Lung (tissue), 12 donors: ENCODE results near the gene CTCFL. TPM values are rescaled to one million over a fixed set of nuclear protein-coding genes. Genes with fewer than 3 reads are reported as not detected.

Experiments used
- ATAC-seq: fragments of 200-7000 bp; cut with Tn5 transposase; one replicate; pipeline ENCODE4 v1.9.1; 2020; ENCODE audit warnings: moderate number of reproducible peaks; ENCODE audit not compliant: insufficient read depth, low FRiP score
- DNase-seq, 3 donors: peaks; one replicate each; pipeline ENCODE4 v3.0.0-alpha.2; 2013 to 2017
- H3K27ac ChIP-seq, 2 donors: one replicate each; pipeline ENCODE4 v1.5.1; 2013; ENCODE audit warnings: mild to moderate bottlenecking in 2 of 2, moderate library complexity in 2 of 2, control low read depth in 1 of 2, inconsistent platforms in 1 of 2, low read depth in 1 of 2, low read length in 1 of 2
- H3K27me3 ChIP-seq, 3 donors: one replicate each; pipeline ENCODE4 v1.5.1; 2013; ENCODE audit warnings: low read length in 2 of 3; ENCODE audit not compliant: control insufficient read depth in 3 of 3, insufficient read depth in 3 of 3
- H3K36me3 ChIP-seq, 4 donors: one replicate each; pipeline ENCODE4 v1.5.1; 2013; ENCODE audit warnings: low read length in 4 of 4, mild to moderate bottlenecking in 1 of 4, moderate library complexity in 1 of 4; ENCODE audit not compliant: control insufficient read depth in 4 of 4, insufficient read depth in 4 of 4
- H3K4me1 ChIP-seq, 5 donors: one replicate each; pipeline ENCODE4 v1.5.1; 2013; ENCODE audit warnings: low read length in 5 of 5, mild to moderate bottlenecking in 2 of 5, moderate library complexity in 1 of 5; ENCODE audit not compliant: control insufficient read depth in 5 of 5, insufficient read depth in 5 of 5
- H3K4me3 ChIP-seq: one replicate; pipeline ENCODE4 v1.5.1; 2013; ENCODE audit warnings: mild to moderate bottlenecking, control low read depth, moderate library complexity
- H3K9ac ChIP-seq, 2 donors: one replicate each; pipeline ENCODE4 v1.5.1; 2013; ENCODE audit warnings: low read length in 2 of 2, control low read depth in 1 of 2; ENCODE audit not compliant: insufficient read depth in 1 of 2
- H3K9me3 ChIP-seq, 4 donors: one replicate each; pipeline ENCODE4 v1.5.1; 2013; ENCODE audit warnings: low read length in 3 of 4, mild to moderate bottlenecking in 1 of 4, moderate library complexity in 1 of 4; ENCODE audit not compliant: control insufficient read depth in 4 of 4, insufficient read depth in 3 of 4
- WGBS, 2 donors: extraction: QIAGEN DNeasy Blood & Tissue Kit; methylation state at CpG; one replicate each; pipeline ENCODE4 v1.1.7; 2013; 5-methylcytosine and 5-hydroxymethylcytosine counted together
- polyA plus RNA-seq, 2 donors: library from polyadenylated mRNA; stranded (reverse); fragments of 200-250 nt; gene quantifications; one replicate each; pipeline ENCODE4 v1.2.1, GENCODE V29; 2013
- total RNA-seq, 2 donors: library from RNA; depleted of rRNA in 1 of 2; stranded (reverse); fragments of >200 nt in 1 of 2; gene quantifications; one replicate each; pipeline ENCODE4 v1.2.1, GENCODE V29; 2014 to 2021
- TF ChIP-seq, protein P1 (sequence below): IDR thresholded peaks from 2 replicates; pipeline ENCODE4 v1.5.1; 2012; ENCODE audit warnings: mild to moderate bottlenecking; ENCODE audit errors: control extremely low read depth, extremely low read depth
- donor health status: control.
- donor health status: control.
- donor health status: Bipolar disorder and iron deficiency.
- donor health status: healthy.
- donor health status: DM: yes; HTN: yes; CAD: no.

Gene CTCFL
- total and polyA plus RNA-seq, 4 donors, result 0.02 TPM; not detected in 3

DNA sequence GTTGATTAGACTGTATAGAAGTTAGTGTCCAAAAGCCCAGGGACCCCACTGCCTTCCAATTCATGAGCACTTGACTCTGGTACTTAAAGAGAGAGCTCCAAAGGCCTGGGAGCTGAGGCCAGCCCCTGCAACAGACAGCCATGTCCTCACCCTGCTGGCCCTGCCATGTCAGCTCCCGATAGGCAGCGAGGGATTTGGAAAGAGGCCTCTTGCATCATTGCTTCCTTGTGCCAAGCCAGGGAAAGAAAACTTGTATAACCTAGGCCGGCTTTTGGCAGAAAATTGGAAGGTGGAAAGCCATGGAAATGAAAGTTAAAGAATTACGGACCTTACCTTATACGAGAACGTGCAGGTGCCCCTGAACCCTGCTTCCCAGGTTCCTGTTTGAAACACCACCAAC lies 27.5 kb upstream of the CTCFL start:
- no peak overlapping the region for H3K4me3 ChIP-seq
- no peak overlapping the region for H3K27ac ChIP-seq
- H3K27me3 ChIP-seq, result peaks cover 0 to 10% (median 2%) of the 10 kb centered on the region in 3 donors
- TF ChIP-seq, protein P1, sequence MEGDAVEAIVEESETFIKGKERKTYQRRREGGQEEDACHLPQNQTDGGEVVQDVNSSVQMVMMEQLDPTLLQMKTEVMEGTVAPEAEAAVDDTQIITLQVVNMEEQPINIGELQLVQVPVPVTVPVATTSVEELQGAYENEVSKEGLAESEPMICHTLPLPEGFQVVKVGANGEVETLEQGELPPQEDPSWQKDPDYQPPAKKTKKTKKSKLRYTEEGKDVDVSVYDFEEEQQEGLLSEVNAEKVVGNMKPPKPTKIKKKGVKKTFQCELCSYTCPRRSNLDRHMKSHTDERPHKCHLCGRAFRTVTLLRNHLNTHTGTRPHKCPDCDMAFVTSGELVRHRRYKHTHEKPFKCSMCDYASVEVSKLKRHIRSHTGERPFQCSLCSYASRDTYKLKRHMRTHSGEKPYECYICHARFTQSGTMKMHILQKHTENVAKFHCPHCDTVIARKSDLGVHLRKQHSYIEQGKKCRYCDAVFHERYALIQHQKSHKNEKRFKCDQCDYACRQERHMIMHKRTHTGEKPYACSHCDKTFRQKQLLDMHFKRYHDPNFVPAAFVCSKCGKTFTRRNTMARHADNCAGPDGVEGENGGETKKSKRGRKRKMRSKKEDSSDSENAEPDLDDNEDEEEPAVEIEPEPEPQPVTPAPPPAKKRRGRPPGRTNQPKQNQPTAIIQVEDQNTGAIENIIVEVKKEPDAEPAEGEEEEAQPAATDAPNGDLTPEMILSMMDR, result no peak
- no peak overlapping the region for H3K9ac ChIP-seq
- DNase-seq (no peak), ATAC-seq (no peak)
- no peaks in the 10 kb centered on the region for H3K36me3 ChIP-seq
- H3K4me1 ChIP-seq, result peaks cover 0 to 4% (median 0%) of the 10 kb centered on the region in 5 donors
- 87 to 89% methylated on average over 6 of the region's 6 CpGs for WGBS, 2 donors
- H3K9me3 ChIP-seq, result no peaks in the 10 kb centered on the region

- Histone ChIP-seq H3K4me3 (no peak overlapping the region), H3K36me3 (no peaks in the 10 kb centered on the region), H3K9me3 (no peaks in the 10 kb centered on the region), H3K27me3 (peaks cover 0 to 4% (median 2%) of the 10 kb centered on the region in 3 donors), H3K9ac (no peak overlapping the region), H3K4me1 (peaks cover 0 to 12% (median 0%) of the 10 kb centered on the region in 5 donors), H3K27ac (no peak overlapping the region)
- 77 to 86% methylated on average over 21 of the region's 21 CpGs for WGBS, 2 donors
- TF ChIP-seq, protein P1, result no peak
- DNase-seq, result peak; percentile 54 to 67 (median 57)
- no peak for ATAC-seq
Measured at GRCh38 chr20:57548177-57549058, 23.5 kb upstream of the CTCFL start.

DNA sequence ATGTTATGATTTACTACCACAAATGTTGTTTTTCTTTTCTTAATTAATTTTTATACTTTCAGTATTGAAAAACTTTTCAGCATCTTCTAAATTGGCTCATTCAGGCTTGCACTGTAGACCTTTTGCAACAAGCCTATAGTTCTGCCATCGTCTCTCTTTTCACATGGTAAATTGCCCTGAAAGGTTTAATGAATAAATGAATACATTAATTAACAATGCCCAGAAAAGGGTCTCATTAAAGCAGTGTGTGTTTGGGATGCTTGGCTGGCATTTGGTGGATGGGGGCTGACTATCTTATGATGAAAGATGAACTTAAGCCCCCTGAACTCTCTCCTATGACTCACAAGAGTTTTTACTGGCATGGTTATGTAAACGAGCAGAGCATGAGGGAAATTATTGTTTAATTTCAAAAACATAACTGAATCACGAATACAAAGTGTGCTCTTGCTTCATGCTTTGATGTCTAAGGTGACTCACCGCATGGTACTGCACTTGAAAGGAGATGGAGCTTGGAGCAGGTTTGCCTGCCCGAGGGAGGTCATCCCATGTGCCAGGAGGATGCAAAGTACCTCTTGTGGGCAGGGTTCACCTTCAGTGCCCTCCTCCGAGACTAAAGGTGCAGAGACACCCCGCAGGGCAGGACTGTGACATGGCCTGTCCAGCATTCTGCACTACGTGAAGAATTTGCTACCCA lies 22.2 kb upstream of the CTCFL start:
- whole genome bisulfite sequencing, 2 donors, result 66 to 76% methylated on average over 8 of the region's 8 CpGs
- Histone ChIP-seq H3K4me3 (no peak overlapping the region), H3K27me3 (peaks cover 0 to 4% (median 2%) of the 10 kb centered on the region in 3 donors), H3K9ac (no peak overlapping the region), H3K36me3 (no peaks in the 10 kb centered on the region), H3K27ac (no peak overlapping the region), H3K9me3 (no peaks in the 10 kb centered on the region), H3K4me1 (peaks cover 0 to 12% (median 0%) of the 10 kb centered on the region in 5 donors)
- DNase-seq, result no peak
- TF ChIP-seq, protein P1, result no peak
- no peak for ATAC-seq
